Bronchus fibroblast of lung (primary cell): Measurements from ENCODE around the gene SENP8. TPM values are rescaled to one million over a fixed set of nuclear protein-coding genes. Genes with fewer than 3 reads are reported as not detected.

Experiments
- total RNA-seq: library from RNA; depleted of rRNA; stranded (reverse); fragments of >200 nt; gene quantifications from 2 replicates; pipeline ENCODE4 v1.2.3, GENCODE V29; 2015

The SENP8 gene
- total RNA-seq = 1.5 and 2.0 TPM in 2 replicates

GRCh38 chr15:72118017-72118978, at the start of gene SENP8, which contains the start of gene MYO9A:
Gene SENP8, plus strand, starts transcription at chr15:72118403. Its CDS starts 21,221 bp downstream, at chr15:72139624.
Gene MYO9A, minus strand, starts transcription at chr15:72118150. Its CDS starts 71,587 bp downstream, at chr15:72046563.

Other genes with a start within 250 kb of the SENP8 start
- gene MYO9A, start 253 bp upstream of the SENP8 start, total RNA-seq = 10.1 and 10.3 TPM in 2 replicates
- 0.74 and 1.5 TPM in 2 replicates for gene GRAMD2A, start 79.4 kb downstream of the SENP8 start, total RNA-seq
- 1,392 and 1,402 TPM in 2 replicates for gene PKM, start 112.8 kb downstream of the SENP8 start, total RNA-seq
- 11.8 and 18.0 TPM in 2 replicates for gene PARP6, start 154.2 kb downstream of the SENP8 start, total RNA-seq
- not detected in 2 replicates for gene CELF6, start 201.8 kb downstream of the SENP8 start, total RNA-seq